AG09309 (cell line): ENCODE results near the gene TACR2.

Source experiments
- DNase-seq: peaks from one replicate; pipeline ENCODE4 v3.0.0-alpha.2; 2010; ENCODE audit warnings: low read depth
- H3K4me3 ChIP-seq: 2 replicates; pipeline ENCODE4 v1.5.1; 2011; ENCODE audit warnings: mild to moderate bottlenecking, low read depth, low read length, moderate library complexity; ENCODE audit not compliant: control insufficient read depth
- TF ChIP-seq, protein P1 (sequence below): IDR thresholded peaks from 2 replicates; pipeline ENCODE4 v1.5.1; 2011; ENCODE audit warnings: mild to moderate bottlenecking, low read depth, low read length, inconsistent platforms; ENCODE audit not compliant: insufficient read depth, control insufficient read depth; ENCODE audit errors: missing control alignments

The TACR2 gene

DNA sequence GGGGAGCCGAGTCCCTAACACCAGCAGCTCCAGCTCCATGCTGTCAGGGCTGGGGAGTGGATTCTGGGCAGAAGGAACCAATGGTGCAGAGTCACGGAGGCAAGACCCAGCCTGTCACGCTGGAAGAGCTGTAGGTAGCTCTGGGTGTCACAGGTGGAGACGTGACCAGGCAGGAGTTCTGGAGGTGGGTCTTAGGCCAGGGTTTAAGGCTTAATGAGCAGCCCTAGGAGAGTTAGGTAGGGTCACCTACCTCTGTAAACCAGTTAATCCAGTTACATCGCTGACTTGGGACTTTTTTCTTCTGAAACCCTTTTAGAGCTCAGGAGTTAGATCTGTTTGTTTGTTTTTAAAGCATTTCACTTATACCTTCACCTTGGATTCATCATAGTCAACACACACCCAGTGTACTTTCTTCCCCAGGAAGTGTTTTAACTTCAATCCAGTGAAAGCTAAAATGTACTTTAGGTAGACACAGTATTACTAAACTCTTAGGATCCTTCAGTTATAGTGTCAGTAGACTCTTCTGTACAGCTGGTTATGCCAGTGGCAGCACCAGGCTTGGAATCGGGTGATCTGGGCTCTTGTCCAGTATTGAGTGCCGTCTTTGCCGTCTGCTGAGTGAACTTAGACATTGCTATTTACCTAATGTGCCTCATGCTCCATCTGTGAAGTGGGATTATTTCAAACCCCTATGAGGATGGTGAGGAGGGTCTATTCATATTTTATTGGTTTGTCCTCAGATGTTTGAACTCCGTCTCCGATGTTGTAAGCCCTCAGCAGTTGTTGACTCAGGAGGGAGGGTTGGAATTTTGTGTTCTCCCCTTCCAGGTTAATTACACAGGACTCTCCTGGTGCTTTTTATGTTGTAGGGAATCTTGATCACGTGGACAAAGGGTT, 31.0 kb downstream of the TACR2 start:
- H3K4me3 ChIP-seq = no peak overlapping the region
- TF ChIP-seq, protein P1, sequence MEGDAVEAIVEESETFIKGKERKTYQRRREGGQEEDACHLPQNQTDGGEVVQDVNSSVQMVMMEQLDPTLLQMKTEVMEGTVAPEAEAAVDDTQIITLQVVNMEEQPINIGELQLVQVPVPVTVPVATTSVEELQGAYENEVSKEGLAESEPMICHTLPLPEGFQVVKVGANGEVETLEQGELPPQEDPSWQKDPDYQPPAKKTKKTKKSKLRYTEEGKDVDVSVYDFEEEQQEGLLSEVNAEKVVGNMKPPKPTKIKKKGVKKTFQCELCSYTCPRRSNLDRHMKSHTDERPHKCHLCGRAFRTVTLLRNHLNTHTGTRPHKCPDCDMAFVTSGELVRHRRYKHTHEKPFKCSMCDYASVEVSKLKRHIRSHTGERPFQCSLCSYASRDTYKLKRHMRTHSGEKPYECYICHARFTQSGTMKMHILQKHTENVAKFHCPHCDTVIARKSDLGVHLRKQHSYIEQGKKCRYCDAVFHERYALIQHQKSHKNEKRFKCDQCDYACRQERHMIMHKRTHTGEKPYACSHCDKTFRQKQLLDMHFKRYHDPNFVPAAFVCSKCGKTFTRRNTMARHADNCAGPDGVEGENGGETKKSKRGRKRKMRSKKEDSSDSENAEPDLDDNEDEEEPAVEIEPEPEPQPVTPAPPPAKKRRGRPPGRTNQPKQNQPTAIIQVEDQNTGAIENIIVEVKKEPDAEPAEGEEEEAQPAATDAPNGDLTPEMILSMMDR = no peak
- DNase-seq = no peak

GRCh38 chr10:69384320-69384719, 32.4 kb downstream of the TACR2 start:
- TF ChIP-seq, protein P1 = no peak
- no peak overlapping the region for H3K4me3 ChIP-seq
- no peak for DNase-seq

DNA sequence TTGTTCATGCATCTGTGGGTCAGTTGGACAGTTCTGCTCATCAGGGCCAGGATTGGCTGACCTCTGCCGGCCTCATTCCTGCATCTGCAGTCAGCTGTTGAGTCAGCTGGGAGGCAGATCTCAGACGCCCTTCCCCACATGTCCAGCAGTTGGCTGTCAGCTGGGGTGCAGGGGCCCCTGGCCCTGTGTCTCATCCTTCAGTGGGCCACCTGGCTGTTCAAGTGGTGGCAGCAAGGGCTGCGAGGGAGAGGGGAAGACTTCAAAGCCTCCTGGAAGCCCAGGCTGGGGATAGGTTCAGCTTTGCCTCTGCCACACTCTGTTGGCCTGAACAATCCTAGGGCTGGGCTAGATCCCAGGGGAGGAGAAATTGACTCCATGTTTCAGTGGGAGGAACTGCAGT, 33.2 kb downstream of the TACR2 start:
- DNase-seq = no peak
- TF ChIP-seq, protein P1 = peak; percentile 25
- no peak overlapping the region for H3K4me3 ChIP-seq

- TF ChIP-seq, protein P1 = no peak
- DNase-seq = peak; percentile 81
- no peak overlapping the region for H3K4me3 ChIP-seq
These were observed 34.2 kb downstream of the TACR2 start for GRCh38 chr10:69382382-69383117.

DNA sequence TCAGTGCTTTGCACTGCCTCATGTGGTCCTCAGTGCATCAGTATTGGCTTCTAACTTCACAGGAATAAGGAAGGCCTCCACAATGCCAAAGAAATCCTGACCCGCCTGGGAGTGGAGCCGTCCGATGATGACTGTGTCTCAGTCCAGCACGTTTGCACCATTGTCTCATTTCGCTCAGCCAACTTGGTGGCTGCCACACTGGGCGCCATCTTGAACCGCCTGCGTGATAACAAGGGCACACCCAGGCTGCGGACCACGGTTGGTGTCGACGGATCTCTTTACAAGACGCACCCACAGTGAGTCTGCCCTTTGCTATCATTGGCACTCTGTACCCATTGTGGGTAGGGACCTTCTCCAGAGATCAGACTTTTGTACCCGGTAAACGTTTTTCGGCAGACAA, 36.9 kb downstream of the TACR2 start:
- TF ChIP-seq, protein P1 = no peak
- DNase-seq = no peak

GRCh38 chr10:69377933-69378332, 38.8 kb downstream of the TACR2 start:
- H3K4me3 ChIP-seq = no peak overlapping the region
- TF ChIP-seq, protein P1 = no peak
- no peak for DNase-seq

More for the DNA sequence above, 36.9 kb downstream of the TACR2 start:
- H3K4me3 ChIP-seq = no peak overlapping the region
